HepG2 (cell line): ENCODE measurements around the gene WDR83. TPM values are rescaled to one million over a fixed set of nuclear protein-coding genes. Genes with fewer than 3 reads are reported as not detected.

ENCODE experiments used
- ARNTL ChIP-seq: sonication (generic); formaldehyde crosslinking; IDR thresholded peaks from 2 replicates; pipeline ENCODE4 v1.4.0; 2020; ENCODE audit warnings: mild to moderate bottlenecking, missing genetic modification reagents
- ATF1 ChIP-seq: IDR thresholded peaks from 2 replicates; pipeline ENCODE4 v1.6.1; 2016; ENCODE audit warnings: mild to moderate bottlenecking, control low read depth
- CC2D1A ChIP-seq: sonication (generic); formaldehyde crosslinking; IDR thresholded peaks from 2 replicates; pipeline ENCODE4 v1.8.1; 2023; ENCODE audit warnings: mild to moderate bottlenecking, missing genetic modification reagents
- CREBL2 ChIP-seq: sonication (generic); formaldehyde crosslinking; IDR thresholded peaks from 2 replicates; pipeline ENCODE4 v1.8.1; 2023; ENCODE audit warnings: missing genetic modification reagents, mild to moderate bottlenecking, borderline replicate concordance
- FOXO4 ChIP-seq: sonication (generic); formaldehyde crosslinking; conservative IDR thresholded peaks from 2 replicates; pipeline ENCODE4 v1.8.1; 2023; ENCODE audit warnings: missing genetic modification reagents
- HNF4A ChIP-seq: sonication (generic); formaldehyde crosslinking; IDR thresholded peaks from 2 replicates; pipeline ENCODE4 v1.4.0; 2020; ENCODE audit warnings: missing genetic modification reagents
- HOXA3 ChIP-seq: sonication (generic); formaldehyde crosslinking; IDR thresholded peaks from 2 replicates; pipeline ENCODE4 v1.5.0; 2020; ENCODE audit warnings: missing genetic modification reagents
- ONECUT2 ChIP-seq: sonication (generic); formaldehyde crosslinking; IDR thresholded peaks from 2 replicates; pipeline ENCODE4 v1.4.0; 2020; ENCODE audit warnings: missing genetic modification reagents
- PLRG1 ChIP-seq: fragments of 450-650 bp; conservative IDR thresholded peaks from 2 replicates; pipeline ENCODE4 v1.6.1; 2016
- RAD51 ChIP-seq: fragments of 450-650 bp; IDR thresholded peaks from 2 replicates; pipeline ENCODE4 v1.6.1; 2016; ENCODE audit warnings: borderline replicate concordance
- RARG ChIP-seq: sonication (generic); formaldehyde crosslinking; IDR thresholded peaks from 2 replicates; pipeline ENCODE4 v1.4.0; 2020; ENCODE audit warnings: low read depth, mild to moderate bottlenecking, missing genetic modification reagents
- RERE ChIP-seq: IDR thresholded peaks from 2 replicates; pipeline ENCODE4 v1.6.1; 2016; ENCODE audit warnings: low read depth, missing genetic modification reagents, missing compliant biosample characterization
- RFX3 ChIP-seq: IDR thresholded peaks from 2 replicates; pipeline ENCODE4 v1.6.1; 2016; ENCODE audit warnings: missing biosample characterization, missing genetic modification reagents
- RXRA ChIP-seq: sonication (generic); formaldehyde crosslinking; IDR thresholded peaks from 2 replicates; pipeline ENCODE4 v1.5.1; 2020; ENCODE audit warnings: missing genetic modification reagents
- ZNF251 ChIP-seq: sonication (generic); formaldehyde crosslinking; IDR thresholded peaks from 2 replicates; pipeline ENCODE4 v1.9.0; 2021; ENCODE audit warnings: mild to moderate bottlenecking, missing genetic modification reagents
- ZNF317 ChIP-seq: sonication (generic); formaldehyde crosslinking; IDR thresholded peaks from 2 replicates; pipeline ENCODE4 v1.5.0; 2020; ENCODE audit warnings: mild to moderate bottlenecking, missing genetic modification reagents
- ZNF687 ChIP-seq: sonication (generic); formaldehyde crosslinking; IDR thresholded peaks from 2 replicates; pipeline ENCODE4 v1.5.1; 2020; ENCODE audit warnings: mild to moderate bottlenecking, missing genetic modification reagents, moderate library complexity
- ZNF772 ChIP-seq: sonication (generic); formaldehyde crosslinking; IDR thresholded peaks from 2 replicates; pipeline ENCODE4 v1.5.0; 2020; ENCODE audit warnings: mild to moderate bottlenecking, missing genetic modification reagents
- ZNF773 ChIP-seq: sonication (generic); formaldehyde crosslinking; IDR thresholded peaks from 2 replicates; pipeline ENCODE4 v1.4.0; 2020; ENCODE audit warnings: missing genetic modification reagents, borderline replicate concordance
- polyA plus RNA-seq, 8 experiments: library from polyadenylated mRNA; depleted of rRNA in 3 of 8; stranded (reverse) in 7 of 8; unstranded in 1 of 8; fragments of >200 nt; fragmentation: Illumina TruSeq in 4 of 8; extraction: Trizol in 4 of 8; gene quantifications; 2 replicates each; pipeline versions ENCODE4 v1.2.1 to v1.2.3, GENCODE V29; 2011 to 2016; ENCODE audit warnings: low read depth in 4 of 8, missing spikeins in 1 of 8, mixed read lengths in 1 of 8; ENCODE audit not compliant: insufficient read depth in 1 of 8
- total RNA-seq, 5 experiments: library from RNA; depleted of rRNA; stranded (reverse); fragments of >200 nt; fragmentation: Illumina TruSeq; extraction: Trizol; gene quantifications; 2 replicates each; pipeline ENCODE4 v1.2.3, GENCODE V29; 2016; ENCODE audit warnings: low read depth in 1 of 5

The WDR83 gene
- total and polyA plus RNA-seq, 2 of the 13 experiments (the other 11 are each of a cell fraction or from before 2014, with no cell fraction given), result 4.5 to 10.7 TPM

GRCh38 chr19:12681074-12681987 lies 14.7 kb downstream of the WDR83 start, which contains the start of gene DHPS (continued):
- TF ChIP-seq RARG (CRISPR knock-in tag) (no peak), ZNF317 (peak; percentile 61; the same call in 1 of the 2 replicates), ATF1 (peak; percentile 62; the same call in 1 of the 2 replicates), HOXA3 (peak; percentile 77), ZNF251 (no peak), HNF4A (CRISPR knock-in tag) (peak; percentile 15; the same call in 1 of the 2 replicates), RAD51 (peak; percentile 98), RERE (CRISPR knock-in tag) (no peak), ARNTL (CRISPR knock-in tag) (no peak), RFX3 (CRISPR knock-in tag) (no peak), PLRG1 (no peak), ONECUT2 (no peak), CREBL2 (CRISPR knock-in tag) (peak; percentile 90; the same call in 1 of the 2 replicates), ZNF772 (CRISPR knock-in tag) (peak; percentile 81; the same call in 1 of the 2 replicates), CC2D1A (no peak), RXRA (CRISPR knock-in tag) (peak; percentile 62), ZNF687 (peak; percentile 95), FOXO4 (CRISPR knock-in tag) (no peak), ZNF773 (CRISPR knock-in tag) (0 out of 2 replicates have a peak, but pooled peaks have one; percentile 82)
